NCI-H146 treated with DMSO at 0.1 percent for 48 hours (cell line): ENCODE measurements around the gene CROCC.

Experiments
- DNase-seq: peaks from one replicate; lab custom pipeline; 2025; ENCODE audit not compliant: unreplicated experiment; lab: John Stamatoyannopoulos, UW

The CROCC gene

DNA sequence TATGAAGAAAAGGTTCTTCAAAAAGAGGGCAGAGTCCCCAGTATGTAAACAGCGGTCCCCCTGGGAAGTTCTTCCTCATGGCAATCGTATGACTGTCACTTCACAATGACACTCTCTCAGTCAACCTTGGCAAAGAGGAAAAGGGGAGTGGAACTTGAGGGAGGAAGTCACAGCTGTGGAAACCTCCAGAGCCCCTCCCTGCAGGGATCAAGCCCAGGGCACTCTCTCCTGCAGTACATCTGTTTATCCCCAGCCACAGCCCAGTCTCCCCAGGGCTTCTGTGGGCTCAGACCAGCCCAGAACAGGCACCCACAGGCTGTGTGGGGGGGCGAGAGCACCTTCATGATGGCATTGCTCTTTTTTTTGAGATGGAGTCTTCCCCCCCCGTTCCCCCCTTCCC is 88.0 kb downstream of the CROCC start:
- no peak for DNase-seq

DNA sequence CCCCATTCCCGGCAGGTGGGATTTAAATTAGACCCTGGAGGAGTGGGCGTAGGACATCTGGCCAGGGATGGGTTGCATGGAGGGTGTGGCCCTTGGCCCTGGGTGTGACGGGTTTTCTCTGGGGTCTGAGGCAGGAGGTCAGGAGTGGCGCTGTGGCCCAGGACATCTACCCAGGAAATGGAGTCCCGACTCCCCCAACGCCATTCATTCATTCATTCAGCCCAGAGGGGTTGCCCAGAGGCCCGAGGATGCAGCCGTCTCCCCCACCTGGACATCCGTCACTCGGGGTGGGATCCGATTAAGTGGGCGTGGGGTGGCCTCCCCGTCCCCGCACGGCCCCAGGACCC is 89.3 kb downstream of the CROCC start:
- no peak for DNase-seq

DNA sequence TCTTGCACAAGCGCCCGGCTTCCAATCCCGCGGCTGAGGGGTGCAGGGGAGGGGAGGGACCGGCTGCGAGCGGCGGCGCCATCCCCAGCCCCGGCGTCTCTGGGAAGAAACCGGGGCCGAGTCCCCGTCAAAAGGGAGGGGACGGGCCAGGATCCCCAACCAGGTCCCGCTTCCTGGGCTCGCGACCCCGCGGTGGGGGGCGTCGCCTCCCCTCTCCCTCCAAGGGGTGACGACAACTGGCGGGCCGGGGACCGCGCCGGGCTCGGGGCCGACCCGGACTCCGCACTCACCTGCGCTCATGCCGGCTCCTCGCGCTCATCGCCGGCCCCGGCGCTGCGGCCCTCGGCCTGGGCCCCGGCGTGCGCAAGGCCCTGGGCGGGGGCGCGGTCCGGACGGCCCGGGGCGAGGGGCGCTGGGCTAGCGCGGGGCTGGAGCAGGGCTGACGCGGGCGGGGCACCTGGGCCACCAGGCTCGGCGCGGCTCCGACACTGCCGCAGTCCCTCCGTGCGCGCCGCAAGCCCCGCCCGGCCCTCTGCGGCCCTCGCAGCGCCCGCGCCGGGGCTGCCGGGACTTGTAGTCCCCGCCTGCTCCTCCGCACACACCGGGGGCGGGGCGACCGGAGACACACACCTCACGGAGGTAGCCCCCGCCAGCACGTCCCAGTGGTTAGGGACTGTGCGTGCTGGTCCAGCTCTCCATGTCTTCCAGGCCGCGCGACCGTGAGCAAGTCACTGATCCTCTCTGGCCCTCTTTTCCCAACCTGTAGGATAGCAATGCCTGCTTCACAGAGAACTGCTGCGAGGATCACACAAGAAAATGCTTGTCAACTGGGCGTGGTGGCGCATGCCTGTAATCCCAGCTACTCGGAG is 89.9 kb downstream of the CROCC start, which contains the start of gene ATP13A2:
ATP13A2 (minus strand) TSS at position 490 of the 869 bp plus-strand sequence; CDS start at position 300, 190 bp downstream.
- peak; percentile 59 for DNase-seq

DNA sequence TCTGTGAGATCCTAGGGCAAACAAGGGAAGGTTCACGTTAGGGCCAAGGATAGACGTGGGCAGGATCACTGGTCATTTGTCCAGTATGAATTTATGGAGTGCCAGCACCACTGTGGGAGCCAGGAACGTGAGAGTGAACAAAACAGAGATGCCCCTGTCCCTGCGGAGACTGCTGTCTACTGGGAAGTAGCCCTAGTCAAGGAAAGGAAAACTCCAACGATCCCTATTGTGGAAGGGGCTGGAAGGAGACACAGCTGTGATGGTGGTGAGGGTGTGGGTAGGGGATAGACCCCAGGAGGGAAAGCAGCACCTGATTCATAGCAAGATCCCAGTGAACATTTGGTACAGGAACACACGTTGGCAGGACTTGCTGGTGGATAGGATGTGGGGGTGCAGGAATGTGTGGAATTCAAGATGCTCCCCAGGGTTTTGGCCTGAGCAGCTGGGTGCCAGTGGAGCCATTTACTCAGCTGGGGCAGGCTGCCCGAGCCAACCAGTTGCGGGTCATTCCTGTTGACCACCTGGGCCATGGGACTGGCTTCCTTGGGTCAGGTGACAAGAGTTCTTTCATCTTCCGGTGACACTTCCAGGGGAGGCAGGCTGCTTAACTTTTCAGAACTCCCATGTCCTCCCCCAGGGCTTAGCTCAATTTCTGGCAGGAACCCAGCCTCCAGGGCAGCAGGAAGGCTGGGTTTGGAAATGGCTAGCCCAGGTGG is 91.2 kb downstream of the CROCC start:
- no peak for DNase-seq

DNA sequence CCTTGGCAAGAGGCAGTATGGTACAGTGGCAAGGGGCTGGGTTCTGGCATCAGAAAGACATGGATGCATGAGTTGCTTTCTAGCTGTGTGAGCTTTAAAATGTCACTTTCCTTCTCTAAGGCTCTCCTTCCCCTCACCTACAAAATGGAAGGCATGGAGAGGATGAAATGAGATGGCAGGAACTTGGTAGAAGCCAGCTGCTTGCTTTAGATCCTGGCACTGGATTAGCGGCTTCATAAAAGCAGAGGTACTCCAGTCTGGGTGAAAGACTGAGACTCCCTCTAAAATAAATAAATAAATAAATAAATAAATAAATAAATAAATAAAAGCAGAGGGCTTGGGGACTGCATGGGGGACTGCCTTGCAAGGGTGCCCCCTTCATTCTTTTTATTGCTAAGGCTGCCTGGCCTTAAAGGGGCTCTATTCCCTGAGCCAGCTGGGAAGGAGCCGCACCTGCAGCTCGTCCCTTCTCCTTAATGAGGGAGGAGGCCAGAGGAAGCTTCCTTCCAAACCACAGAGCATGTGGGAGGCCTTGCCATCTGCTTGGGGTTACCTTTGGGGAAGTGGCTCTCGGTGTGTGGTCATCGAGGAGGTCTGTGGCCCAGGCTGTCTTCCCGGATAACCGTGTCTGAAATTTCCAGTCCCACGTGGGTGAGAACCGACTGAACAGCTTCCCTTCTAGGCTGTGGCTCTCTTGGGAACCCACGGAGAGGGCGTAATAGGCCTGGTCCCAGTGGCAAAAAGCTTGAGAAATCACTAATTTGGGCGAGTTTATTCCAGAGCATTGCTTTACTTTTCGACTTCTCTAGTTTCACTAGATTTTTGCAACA is 92.0 kb downstream of the CROCC start:
- no peak for DNase-seq

DNA sequence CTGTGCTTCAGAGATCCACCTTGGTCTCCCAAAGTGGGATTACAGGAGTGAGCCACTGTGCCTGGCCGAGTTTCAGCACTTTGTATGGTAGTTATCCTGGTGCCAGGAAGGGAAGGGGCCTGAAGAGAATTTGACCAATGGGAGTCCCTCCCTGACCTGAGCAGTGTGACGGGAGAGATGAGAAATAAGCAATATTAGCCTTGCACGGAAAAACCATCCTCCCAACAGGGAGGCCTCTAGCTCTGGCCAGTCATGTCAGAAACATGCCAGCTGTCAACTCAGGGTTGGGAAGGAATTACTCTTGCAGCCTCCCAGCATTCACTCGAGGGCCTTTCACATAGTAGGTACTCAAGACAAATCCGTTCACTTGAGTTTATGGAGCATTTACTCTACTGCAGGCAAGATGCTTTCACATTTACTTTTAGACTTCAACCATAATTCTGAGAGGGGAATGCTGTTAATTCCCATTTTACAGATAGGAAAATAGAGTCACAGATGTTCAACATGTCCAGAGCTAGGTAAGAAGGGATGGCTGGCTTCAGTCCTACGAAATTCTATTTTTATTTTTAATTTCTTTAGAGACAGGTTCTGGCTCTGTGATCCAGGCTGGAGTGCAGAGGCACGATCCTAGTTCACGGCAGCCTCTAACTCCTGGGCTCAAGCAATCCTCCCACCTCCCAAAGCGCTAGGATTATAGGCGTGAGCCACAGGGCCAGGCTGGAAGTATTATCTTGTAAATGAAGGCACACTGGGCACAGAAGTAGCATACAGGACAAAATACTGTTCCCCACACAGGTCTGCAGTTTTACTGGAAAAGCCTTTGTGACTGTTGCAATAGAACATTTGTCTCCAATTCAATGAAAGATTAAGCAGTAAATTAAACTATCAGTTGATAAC is 93.2 kb downstream of the CROCC start:
- no peak for DNase-seq

DNA sequence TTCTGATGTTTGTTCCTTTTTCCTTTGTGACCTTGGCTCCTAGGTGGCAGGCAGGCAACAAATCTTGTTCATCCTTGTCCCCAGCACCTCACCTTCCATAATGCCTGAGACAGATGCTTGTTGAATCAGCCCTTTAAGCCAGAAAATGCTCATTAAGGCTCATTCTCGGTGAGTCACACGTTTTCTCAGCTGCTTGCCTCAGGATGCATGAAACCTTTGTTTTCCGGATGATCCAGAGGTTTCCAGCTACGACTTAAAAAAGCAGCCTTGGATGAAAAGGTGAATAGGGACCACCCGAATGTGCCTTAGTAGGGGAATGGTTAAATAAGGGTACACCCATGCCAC is 94.6 kb downstream of the CROCC start:
- no peak for DNase-seq

DNA sequence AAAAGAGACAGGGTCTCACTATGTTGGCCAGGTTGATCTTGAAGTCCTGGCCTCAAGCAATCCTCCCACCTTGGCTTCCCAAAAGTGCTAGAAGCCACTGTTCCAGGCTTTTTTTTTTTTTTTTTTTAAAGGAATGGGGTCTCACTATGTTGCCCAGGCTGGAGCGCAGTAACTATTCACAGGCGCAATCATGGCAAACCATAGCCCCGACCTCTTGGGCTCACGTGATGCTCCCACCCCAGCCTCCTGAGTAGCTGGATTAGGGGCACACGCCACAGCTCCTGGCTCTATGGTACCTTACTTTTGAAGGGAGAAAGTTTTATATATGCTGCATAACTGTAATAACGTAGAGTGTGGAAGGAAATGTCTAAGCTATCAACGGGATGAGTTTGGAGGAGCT is 95.7 kb downstream of the CROCC start:
- DNase-seq, result no peak

DNA sequence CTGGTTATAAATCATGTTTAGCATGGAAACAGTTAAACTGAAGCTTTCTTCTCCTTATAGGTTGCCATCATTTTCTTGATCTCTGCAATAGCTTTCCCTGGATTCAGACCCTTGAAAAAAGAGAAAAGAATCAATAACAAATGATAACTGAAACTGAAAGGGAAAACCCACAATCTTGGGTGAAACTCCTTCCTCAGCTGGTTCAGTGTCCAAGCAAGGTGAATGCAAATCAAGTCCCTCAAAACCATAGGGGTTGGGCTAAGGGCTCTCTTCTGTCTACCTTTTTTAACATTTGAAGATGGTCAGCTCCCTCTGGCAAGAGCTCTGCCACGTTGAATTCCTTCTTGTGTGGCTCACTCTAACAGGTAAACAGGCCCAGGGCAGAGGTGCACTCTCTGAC is 97.1 kb downstream of the CROCC start:
- DNase-seq, result no peak

DNA sequence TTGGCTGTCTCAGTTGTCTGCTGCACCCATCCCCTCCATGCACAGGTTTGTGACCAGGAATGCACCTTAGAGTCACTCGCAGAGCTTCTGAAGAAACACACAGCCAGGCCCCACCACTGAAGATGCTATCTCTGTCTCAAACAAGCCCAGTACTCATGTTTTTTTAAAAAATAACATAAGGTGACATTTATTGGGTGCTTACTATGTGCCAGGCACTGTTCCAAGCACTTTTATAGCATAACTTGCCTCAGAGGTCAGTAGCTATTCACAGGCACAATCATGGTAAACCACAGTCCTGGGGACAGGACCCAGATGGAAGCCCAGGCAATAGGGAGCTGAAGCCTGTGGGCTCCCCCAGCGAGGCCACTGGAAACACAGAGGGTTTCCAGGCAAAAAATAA is 98.8 kb downstream of the CROCC start:
- no peak for DNase-seq

DNA sequence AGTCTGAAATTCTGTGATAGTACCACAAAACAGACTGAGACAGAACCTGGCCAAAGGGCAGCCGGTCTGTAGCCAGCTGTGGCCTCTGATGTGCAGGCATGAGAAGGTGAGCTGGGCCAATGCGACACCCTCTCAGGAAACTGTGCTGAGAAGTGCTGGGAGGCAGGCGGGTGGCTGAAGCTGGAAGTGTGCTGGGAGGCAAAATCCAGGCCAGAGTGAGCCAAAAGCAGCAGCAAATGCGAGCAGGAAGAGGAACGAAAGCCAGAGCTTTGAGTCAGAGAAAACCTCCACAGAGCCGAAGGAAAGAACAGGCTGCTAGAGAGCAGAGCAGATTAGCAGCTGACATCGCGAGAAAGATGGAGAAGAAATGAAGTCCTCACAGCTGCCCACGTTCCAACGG is 100.2 kb downstream of the CROCC start:
- DNase-seq, result no peak
